ENCODE data around the gene CSF1R.

Gene CSF1R

DNA sequence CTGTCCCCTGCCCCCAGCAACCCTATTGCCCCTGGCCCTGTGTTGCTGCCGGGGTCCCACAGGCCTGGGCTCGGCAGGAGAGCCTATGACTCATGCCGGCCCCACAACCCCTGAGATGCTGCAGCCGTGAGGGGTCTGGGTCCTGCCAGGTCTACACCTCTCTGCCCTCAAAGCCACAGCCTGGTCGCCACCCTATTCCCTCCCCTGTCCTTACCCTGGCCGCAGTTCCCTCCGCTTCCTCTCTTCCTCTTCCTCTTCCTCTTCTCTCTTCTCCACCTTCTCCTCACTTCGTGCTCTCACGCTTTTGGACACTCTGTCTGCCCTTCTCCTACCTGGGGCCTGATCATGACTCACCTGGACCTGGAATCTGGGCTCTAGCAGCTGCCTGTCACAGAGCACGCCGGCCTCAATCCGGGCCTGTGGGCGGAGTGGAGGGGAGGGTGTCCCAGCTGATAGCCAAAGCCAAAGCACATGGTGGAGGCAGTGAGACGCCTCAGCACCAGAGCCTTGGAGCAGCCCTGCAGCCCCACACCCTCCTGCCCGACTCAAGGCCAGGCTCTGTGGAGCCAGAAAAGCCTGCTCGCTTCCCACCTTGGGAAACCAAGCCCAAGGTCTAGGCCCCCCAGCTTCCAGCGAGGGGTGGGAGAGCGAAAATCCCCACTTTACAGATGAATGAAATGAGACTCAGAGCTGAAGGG, 26.8 kb upstream of the CSF1R start:
- no peak overlapping the region for H3K4me3 ChIP-seq (ENCODE audit: low read depth, low read length)
- H3K27ac ChIP-seq (ENCODE audit: extremely low read depth, low read depth, low read length), result no peak overlapping the region
- ChIA-PET CTCF (interaction anchor here (1.0 to 1.6 kb wide), 2 partner anchors 18 to 105 kb away, joined by 3 to 5 read pairs; no protein-coding TSS in a partner anchor), POLR2A (no interaction called here)
- H3K4me1 ChIP-seq (ENCODE audit: control insufficient read depth, insufficient read depth, low read length), result no peaks in the 10 kb centered on the region
- H3K9me3 ChIP-seq (ENCODE audit: control insufficient read depth, insufficient read depth, low read depth, low read length), result no peaks in the 10 kb centered on the region
- peak; percentile 12; the same call in 1 of the 2 replicates for TF ChIP-seq GLIS2 (tag by site-specific recombination; IDR thresholded peaks at IDR 0.05)
- peak; percentile 79 for TF ChIP-seq ZIC2 (tag by site-specific recombination; IDR thresholded peaks at IDR 0.05)
- no peak for TF ChIP-seq ZFP3 (tag by site-specific recombination; IDR thresholded peaks at IDR 0.05; ENCODE audit: low read depth)
- TF ChIP-seq ZNF843 (tag by site-specific recombination; IDR thresholded peaks at IDR 0.05), result no peak
- peak; percentile 39; the same call in 1 of the 2 replicates for TF ChIP-seq EGR2 (tag by site-specific recombination; IDR thresholded peaks at IDR 0.05; ENCODE audit: low read depth)
- TF ChIP-seq, protein P1, sequence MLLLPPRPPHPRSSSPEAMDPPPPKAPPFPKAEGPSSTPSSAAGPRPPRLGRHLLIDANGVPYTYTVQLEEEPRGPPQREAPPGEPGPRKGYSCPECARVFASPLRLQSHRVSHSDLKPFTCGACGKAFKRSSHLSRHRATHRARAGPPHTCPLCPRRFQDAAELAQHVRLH (tag by site-specific recombination; IDR thresholded peaks at IDR 0.05), result no peak
- TF ChIP-seq, protein P2, sequence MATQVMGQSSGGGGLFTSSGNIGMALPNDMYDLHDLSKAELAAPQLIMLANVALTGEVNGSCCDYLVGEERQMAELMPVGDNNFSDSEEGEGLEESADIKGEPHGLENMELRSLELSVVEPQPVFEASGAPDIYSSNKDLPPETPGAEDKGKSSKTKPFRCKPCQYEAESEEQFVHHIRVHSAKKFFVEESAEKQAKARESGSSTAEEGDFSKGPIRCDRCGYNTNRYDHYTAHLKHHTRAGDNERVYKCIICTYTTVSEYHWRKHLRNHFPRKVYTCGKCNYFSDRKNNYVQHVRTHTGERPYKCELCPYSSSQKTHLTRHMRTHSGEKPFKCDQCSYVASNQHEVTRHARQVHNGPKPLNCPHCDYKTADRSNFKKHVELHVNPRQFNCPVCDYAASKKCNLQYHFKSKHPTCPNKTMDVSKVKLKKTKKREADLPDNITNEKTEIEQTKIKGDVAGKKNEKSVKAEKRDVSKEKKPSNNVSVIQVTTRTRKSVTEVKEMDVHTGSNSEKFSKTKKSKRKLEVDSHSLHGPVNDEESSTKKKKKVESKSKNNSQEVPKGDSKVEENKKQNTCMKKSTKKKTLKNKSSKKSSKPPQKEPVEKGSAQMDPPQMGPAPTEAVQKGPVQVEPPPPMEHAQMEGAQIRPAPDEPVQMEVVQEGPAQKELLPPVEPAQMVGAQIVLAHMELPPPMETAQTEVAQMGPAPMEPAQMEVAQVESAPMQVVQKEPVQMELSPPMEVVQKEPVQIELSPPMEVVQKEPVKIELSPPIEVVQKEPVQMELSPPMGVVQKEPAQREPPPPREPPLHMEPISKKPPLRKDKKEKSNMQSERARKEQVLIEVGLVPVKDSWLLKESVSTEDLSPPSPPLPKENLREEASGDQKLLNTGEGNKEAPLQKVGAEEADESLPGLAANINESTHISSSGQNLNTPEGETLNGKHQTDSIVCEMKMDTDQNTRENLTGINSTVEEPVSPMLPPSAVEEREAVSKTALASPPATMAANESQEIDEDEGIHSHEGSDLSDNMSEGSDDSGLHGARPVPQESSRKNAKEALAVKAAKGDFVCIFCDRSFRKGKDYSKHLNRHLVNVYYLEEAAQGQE (tag by site-specific recombination; IDR thresholded peaks at IDR 0.05), result no peak
- TF ChIP-seq GLIS1 (tag by site-specific recombination; IDR thresholded peaks at IDR 0.05), result peak; percentile 35; the same call in 1 of the 2 replicates
- TF ChIP-seq ZNF549 (tag by site-specific recombination; IDR thresholded peaks at IDR 0.05), result no peak
- no peaks in the 10 kb centered on the region for H3K36me3 ChIP-seq (ENCODE audit: control insufficient read depth in 2 of 2, insufficient read depth in 1 of 2, low read length in 2 of 2)

DNA sequence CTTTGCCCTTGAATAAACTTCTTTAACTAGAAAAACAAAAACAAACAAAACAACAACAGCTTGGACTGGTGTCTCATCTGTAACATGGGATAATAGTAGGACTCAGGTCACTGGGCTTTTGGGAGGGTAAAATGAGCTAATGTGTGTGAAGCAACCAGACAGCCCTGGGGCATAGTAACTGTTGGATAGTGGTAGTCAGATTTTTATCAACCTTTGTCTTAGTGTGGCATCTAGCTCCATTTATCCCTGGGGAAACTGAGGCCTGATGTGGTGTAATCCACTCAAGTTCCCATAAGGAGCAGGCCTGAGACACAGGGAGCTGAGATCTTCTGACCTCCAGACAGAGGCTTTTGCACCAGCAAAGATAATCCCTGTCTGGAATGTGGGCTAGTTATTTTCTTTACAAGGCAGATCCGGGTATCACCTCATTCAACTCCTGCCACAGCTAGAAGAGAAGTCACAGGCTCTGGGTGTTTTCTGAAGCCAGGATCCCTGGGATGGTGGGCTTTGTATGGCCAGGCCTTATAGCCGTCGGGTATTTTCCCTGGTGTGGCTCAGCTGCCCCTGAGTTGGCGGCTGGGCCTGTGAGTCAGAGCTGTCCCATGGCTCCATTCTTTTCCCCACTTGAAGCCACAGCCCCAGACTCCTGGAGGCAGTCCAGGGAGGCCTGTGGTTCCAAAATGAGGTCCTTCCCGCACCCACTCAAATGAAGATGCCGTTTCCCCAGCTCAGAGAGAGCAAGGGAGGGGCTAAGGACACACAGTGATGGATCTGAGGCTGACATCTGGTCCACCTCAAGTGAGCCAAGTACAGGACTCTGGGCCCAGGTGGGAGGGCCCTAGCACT, 26.1 kb upstream of the CSF1R start:
- TF ChIP-seq, protein P3, sequence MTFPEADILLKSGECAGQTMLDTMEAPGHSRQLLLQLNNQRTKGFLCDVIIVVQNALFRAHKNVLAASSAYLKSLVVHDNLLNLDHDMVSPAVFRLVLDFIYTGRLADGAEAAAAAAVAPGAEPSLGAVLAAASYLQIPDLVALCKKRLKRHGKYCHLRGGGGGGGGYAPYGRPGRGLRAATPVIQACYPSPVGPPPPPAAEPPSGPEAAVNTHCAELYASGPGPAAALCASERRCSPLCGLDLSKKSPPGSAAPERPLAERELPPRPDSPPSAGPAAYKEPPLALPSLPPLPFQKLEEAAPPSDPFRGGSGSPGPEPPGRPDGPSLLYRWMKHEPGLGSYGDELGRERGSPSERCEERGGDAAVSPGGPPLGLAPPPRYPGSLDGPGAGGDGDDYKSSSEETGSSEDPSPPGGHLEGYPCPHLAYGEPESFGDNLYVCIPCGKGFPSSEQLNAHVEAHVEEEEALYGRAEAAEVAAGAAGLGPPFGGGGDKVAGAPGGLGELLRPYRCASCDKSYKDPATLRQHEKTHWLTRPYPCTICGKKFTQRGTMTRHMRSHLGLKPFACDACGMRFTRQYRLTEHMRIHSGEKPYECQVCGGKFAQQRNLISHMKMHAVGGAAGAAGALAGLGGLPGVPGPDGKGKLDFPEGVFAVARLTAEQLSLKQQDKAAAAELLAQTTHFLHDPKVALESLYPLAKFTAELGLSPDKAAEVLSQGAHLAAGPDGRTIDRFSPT (tag by site-specific recombination; IDR thresholded peaks at IDR 0.05), result no peak
- TF ChIP-seq GLIS1 (tag by site-specific recombination; IDR thresholded peaks at IDR 0.05) (peak; percentile 58; the same call in 1 of the 2 replicates), ZNF24 (tag by site-specific recombination; IDR thresholded peaks at IDR 0.05) (no peak), GLIS2 (tag by site-specific recombination; IDR thresholded peaks at IDR 0.05) (peak; percentile 66)
- Histone ChIP-seq H3K36me3 (ENCODE audit: control insufficient read depth in 2 of 2, insufficient read depth in 1 of 2, low read length in 2 of 2) (no peaks in the 10 kb centered on the region), H3K4me3 (ENCODE audit: low read depth, low read length) (no peak overlapping the region), H3K9me3 (ENCODE audit: control insufficient read depth, insufficient read depth, low read depth, low read length) (no peaks in the 10 kb centered on the region), H3K27ac (ENCODE audit: extremely low read depth, low read depth, low read length) (no peak overlapping the region), H3K4me1 (ENCODE audit: control insufficient read depth, insufficient read depth, low read length) (no peaks in the 10 kb centered on the region)
- CTCF ChIA-PET, result interaction anchor here (0.6 to 1.8 kb wide), 7 partner anchors 10 to 222 kb away, joined by 3 to 8 read pairs (median 4); no protein-coding TSS in a partner anchor
- POLR2A ChIA-PET, result no interaction called here

DNA sequence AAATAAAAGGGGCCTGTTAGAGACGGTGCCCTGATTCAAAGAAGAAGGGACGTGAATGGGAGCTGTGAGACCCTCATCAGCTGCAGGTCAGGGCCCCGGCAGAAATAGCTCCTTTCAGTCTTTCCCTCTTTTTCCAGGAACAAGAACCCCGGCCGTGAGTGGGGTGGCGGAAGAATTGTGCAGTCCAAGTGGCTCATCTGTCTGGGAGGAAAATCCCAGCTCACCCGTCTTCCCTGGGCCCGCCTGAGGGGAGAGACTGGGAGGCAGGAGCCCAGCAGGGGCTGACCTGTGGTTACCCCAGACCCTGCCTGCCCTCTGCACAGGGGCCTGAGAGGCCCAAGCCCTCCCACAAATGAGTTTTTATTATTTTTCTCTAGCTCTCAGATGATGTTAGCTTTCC, 24.8 kb upstream of the CSF1R start:
- H3K9me3 ChIP-seq (ENCODE audit: control insufficient read depth, insufficient read depth, low read depth, low read length), result no peaks in the 10 kb centered on the region
- H3K4me1 ChIP-seq (ENCODE audit: control insufficient read depth, insufficient read depth, low read length), result no peaks in the 10 kb centered on the region
- H3K27ac ChIP-seq (ENCODE audit: extremely low read depth, low read depth, low read length), result no peak overlapping the region
- ChIA-PET POLR2A (no interaction called here), CTCF (interaction anchor here (0.6 to 1.8 kb wide), 5 partner anchors 11 to 1044 kb away, joined by 3 to 8 read pairs (median 4); no protein-coding TSS in a partner anchor)
- no peak overlapping the region for H3K4me3 ChIP-seq (ENCODE audit: low read depth, low read length)
- no peaks in the 10 kb centered on the region for H3K36me3 ChIP-seq (ENCODE audit: control insufficient read depth in 2 of 2, insufficient read depth in 1 of 2, low read length in 2 of 2)
- TF ChIP-seq ZNF843 (tag by site-specific recombination; IDR thresholded peaks at IDR 0.05) (no peak), ZEB2 (tag by site-specific recombination; IDR thresholded peaks at IDR 0.05) (no peak), ZNF341 (tag by site-specific recombination; IDR thresholded peaks at IDR 0.05; ENCODE audit: low read depth) (no peak), GLI4 (tag by site-specific recombination; IDR thresholded peaks at IDR 0.05) (no peak), ZNF2 (tag by site-specific recombination; IDR thresholded peaks at IDR 0.05) (no peak), KLF1 (tag by site-specific recombination; IDR thresholded peaks at IDR 0.05) (no peak), ZNF777 (tag by site-specific recombination; IDR thresholded peaks at IDR 0.05; ENCODE audit: borderline replicate concordance) (no peak), ZNF530 (tag by site-specific recombination; IDR thresholded peaks at IDR 0.05; ENCODE audit: low read depth) (no peak), ZBTB8A (tag by site-specific recombination; IDR thresholded peaks at IDR 0.05) (no peak)
- TF ChIP-seq, protein P3 (tag by site-specific recombination; IDR thresholded peaks at IDR 0.05), result no peak

All from HEK293 (cell line).